Muscle layer of colon (tissue), 2 donors: ENCODE data around the gene C16orf82.
"Not testable (repeated sequence)": the region's sequence is repeated elsewhere in the genome, so short reads cannot be mapped to it uniquely, and the experiment has no call there.

ENCODE experiments used
- H3K27ac ChIP-seq: one replicate; pipeline ENCODE4 v1.7.0; 2013; ENCODE audit warnings: low read depth, mild to moderate bottlenecking, low read length, moderate library complexity
- H3K27me3 ChIP-seq, 2 donors: one replicate each; pipeline ENCODE4 v1.7.0; 2013; ENCODE audit warnings: low read length in 2 of 2, mild to moderate bottlenecking in 2 of 2; ENCODE audit not compliant: insufficient read depth in 2 of 2, control insufficient read depth in 1 of 2
- H3K36me3 ChIP-seq: one replicate; pipeline ENCODE4 v1.7.0; 2013; ENCODE audit warnings: mild to moderate bottlenecking, low read length; ENCODE audit not compliant: insufficient read depth
- H3K4me1 ChIP-seq: one replicate; pipeline ENCODE4 v1.7.0; 2013; ENCODE audit warnings: mild to moderate bottlenecking, low read length; ENCODE audit not compliant: insufficient read depth
- H3K4me3 ChIP-seq, 2 donors: one replicate each; pipeline ENCODE4 v1.7.0; 2013; ENCODE audit warnings: low read length in 2 of 2, low read depth in 1 of 2, mild to moderate bottlenecking in 1 of 2, moderate library complexity in 1 of 2
- H3K9ac ChIP-seq: one replicate; pipeline ENCODE4 v1.7.0; 2013; ENCODE audit warnings: low read length
- H3K9me3 ChIP-seq: one replicate; pipeline ENCODE4 v1.7.0; 2013; ENCODE audit warnings: mild to moderate bottlenecking, low read length
- donor health status: abdominal sarcoma.
- donor health status: Adenocarcinoma of cecum.

C16orf82 gene

GRCh38 chr16:27049117-27049516, 17.6 kb upstream of the C16orf82 start:
- Histone ChIP-seq H3K27me3 (no peaks in the 10 kb centered on the region), H3K4me3 (no peak overlapping the region), H3K27ac (no peak overlapping the region), H3K9me3 (no peaks in the 10 kb centered on the region), H3K9ac (no peak overlapping the region), H3K36me3 (no peaks in the 10 kb centered on the region), H3K4me1 (no peaks in the 10 kb centered on the region)

GRCh38 chr16:27052007-27052406, 14.7 kb upstream of the C16orf82 start:
- no peak overlapping the region for H3K9ac ChIP-seq
- no peaks in the 10 kb centered on the region for H3K4me1 ChIP-seq
- no peaks in the 10 kb centered on the region for H3K9me3 ChIP-seq
- H3K27ac ChIP-seq: no peak overlapping the region
- no peaks in the 10 kb centered on the region for H3K27me3 ChIP-seq
- no peak overlapping the region for H3K4me3 ChIP-seq
- H3K36me3 ChIP-seq: no peaks in the 10 kb centered on the region

DNA sequence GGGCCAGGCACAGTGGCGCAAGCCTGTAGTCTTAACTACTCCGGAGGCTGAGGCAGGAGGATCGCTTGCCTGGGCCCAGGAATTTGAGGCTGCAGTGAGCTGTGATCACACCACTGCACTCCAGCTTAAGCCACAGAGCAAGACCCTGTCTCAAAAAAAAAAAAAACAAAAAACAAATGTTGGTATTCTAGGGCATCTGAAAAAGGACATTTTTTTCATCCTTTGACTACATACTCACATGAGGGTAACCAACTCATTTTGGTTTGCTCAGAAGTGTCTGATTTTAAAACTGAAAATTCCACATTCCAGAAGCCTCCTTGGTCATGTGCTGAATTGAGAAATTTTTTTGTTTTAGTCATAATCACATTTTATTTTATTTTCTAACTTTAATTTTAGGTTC, 12.7 kb upstream of the C16orf82 start:
- no peak overlapping the region for H3K27ac ChIP-seq
- H3K36me3 ChIP-seq: no peaks in the 10 kb centered on the region
- no peak overlapping the region for H3K9ac ChIP-seq
- H3K4me3 ChIP-seq: no peak overlapping the region
- no peaks in the 10 kb centered on the region for H3K4me1 ChIP-seq
- no peaks in the 10 kb centered on the region for H3K27me3 ChIP-seq
- H3K9me3 ChIP-seq: no peaks in the 10 kb centered on the region

GRCh38 chr16:27058299-27058698, 8.4 kb upstream of the C16orf82 start:
- Histone ChIP-seq H3K27ac (no peak overlapping the region), H3K9ac (no peak overlapping the region), H3K9me3 (no peaks in the 10 kb centered on the region), H3K4me3 (no peak overlapping the region), H3K4me1 (no peaks in the 10 kb centered on the region), H3K36me3 (no peaks in the 10 kb centered on the region), H3K27me3 (no peaks in the 10 kb centered on the region)

- Histone ChIP-seq H3K27me3 (peaks cover 0 to 12% of the 10 kb centered on the region in 2 donors), H3K9me3 (no peaks in the 10 kb centered on the region), H3K4me3 (no peak overlapping the region), H3K36me3 (no peaks in the 10 kb centered on the region), H3K4me1 (no peaks in the 10 kb centered on the region), H3K9ac (no peak overlapping the region), H3K27ac (no peak overlapping the region)
Observed at GRCh38 chr16:27070776-27071175, 4.0 kb downstream of the C16orf82 start.

DNA sequence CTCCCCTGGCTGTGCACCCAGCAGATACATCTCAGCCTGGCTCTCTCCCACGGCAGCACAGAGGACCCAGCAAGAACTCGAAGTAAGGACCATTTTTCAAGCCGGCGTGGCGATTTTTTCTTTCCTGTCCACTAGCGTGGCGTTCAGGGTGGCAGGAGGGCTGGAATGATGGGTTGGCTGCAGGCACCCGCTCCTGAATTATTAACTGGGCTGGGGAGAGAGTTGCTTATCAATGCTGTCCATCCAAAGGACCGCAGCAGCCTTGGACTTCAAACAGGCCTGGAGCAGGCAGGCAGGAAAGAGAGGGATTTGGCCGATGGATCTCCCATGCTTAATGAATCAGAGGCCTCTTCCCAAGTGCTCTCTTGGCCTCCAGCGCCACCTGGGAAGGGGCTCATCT, 7.0 kb downstream of the C16orf82 start:
- H3K9ac ChIP-seq: no peak overlapping the region
- H3K9me3 ChIP-seq: no peaks in the 10 kb centered on the region
- H3K4me3 ChIP-seq: no peak overlapping the region
- H3K27ac ChIP-seq: no peak overlapping the region
- H3K27me3 ChIP-seq: peaks cover 0 to 2% of the 10 kb centered on the region in 2 donors
- no peaks in the 10 kb centered on the region for H3K36me3 ChIP-seq
- H3K4me1 ChIP-seq: no peaks in the 10 kb centered on the region

DNA sequence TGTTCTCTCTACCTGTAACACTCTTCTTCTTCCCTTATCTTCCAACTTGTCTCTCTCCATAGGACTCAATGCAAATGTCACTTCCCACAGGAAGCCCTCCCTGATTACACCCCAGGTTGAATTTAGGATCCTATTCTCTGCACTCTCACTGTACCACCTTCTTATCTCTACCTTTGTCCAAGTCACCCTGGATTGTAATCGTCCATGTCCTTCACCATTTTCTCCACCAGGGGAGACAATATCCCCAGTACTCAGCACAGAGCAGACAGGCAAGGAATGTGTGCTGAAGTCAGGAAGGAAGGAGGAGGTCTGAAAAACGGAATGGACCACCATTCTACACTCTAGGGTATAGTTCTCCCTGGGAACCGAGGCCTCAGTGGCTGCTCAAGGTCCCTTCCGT, 14.2 kb downstream of the C16orf82 start:
- H3K4me1 ChIP-seq: no peaks in the 10 kb centered on the region
- H3K9me3 ChIP-seq: no peaks in the 10 kb centered on the region
- H3K4me3 ChIP-seq: no peak overlapping the region
- H3K27ac ChIP-seq: no peak overlapping the region
- H3K9ac ChIP-seq: no peak overlapping the region
- no peaks in the 10 kb centered on the region for H3K36me3 ChIP-seq
- peaks cover 0 to 14% of the 10 kb centered on the region in 2 donors for H3K27me3 ChIP-seq

GRCh38 chr16:27083861-27084261, 17.1 kb downstream of the C16orf82 start:
- Histone ChIP-seq H3K4me1 (no peaks in the 10 kb centered on the region), H3K4me3 (no peak overlapping the region)

GRCh38 chr16:27084307-27085028, 17.7 kb downstream of the C16orf82 start:
- H3K9ac ChIP-seq: no peak overlapping the region
- H3K36me3 ChIP-seq: no peaks in the 10 kb centered on the region
- H3K9me3 ChIP-seq: no peaks in the 10 kb centered on the region
- no peaks in the 10 kb centered on the region for H3K4me1 ChIP-seq
- H3K27ac ChIP-seq: no peak overlapping the region
- H3K27me3 ChIP-seq: peaks cover 0 to 14% of the 10 kb centered on the region in 2 donors
- H3K4me3 ChIP-seq: no peak overlapping the region

More at GRCh38 chr16:27083861-27084261, 17.1 kb downstream of the C16orf82 start:
- Histone ChIP-seq H3K9ac (no peak overlapping the region), H3K27me3 (peaks cover 0 to 14% of the 10 kb centered on the region in 2 donors), H3K27ac (no peak overlapping the region), H3K36me3 (no peaks in the 10 kb centered on the region), H3K9me3 (no peaks in the 10 kb centered on the region)

GRCh38 chr16:27085182-27085581, 18.5 kb downstream of the C16orf82 start:
- Histone ChIP-seq H3K9ac (no peak overlapping the region), H3K27me3 (peaks cover 0 to 14% of the 10 kb centered on the region in 2 donors), H3K36me3 (no peaks in the 10 kb centered on the region), H3K4me3 (no peak overlapping the region), H3K4me1 (no peaks in the 10 kb centered on the region), H3K27ac (no peak overlapping the region), H3K9me3 (no peaks in the 10 kb centered on the region)

GRCh38 chr16:27086031-27086430, 19.3 kb downstream of the C16orf82 start:
- not testable (repeated sequence) for H3K9me3 ChIP-seq, H3K36me3 ChIP-seq, H3K4me1 ChIP-seq, H3K9ac ChIP-seq, H3K4me3 ChIP-seq, H3K27ac ChIP-seq
- peaks cover 0 to 14% of the 10 kb centered on the region in 2 donors for H3K27me3 ChIP-seq

GRCh38 chr16:27088216-27088615, 21.5 kb downstream of the C16orf82 start:
- H3K4me1 ChIP-seq: no peaks in the 10 kb centered on the region
- H3K4me3 ChIP-seq: no peak overlapping the region
- H3K36me3 ChIP-seq: no peaks in the 10 kb centered on the region
- no peaks in the 10 kb centered on the region for H3K9me3 ChIP-seq
- peaks cover 0 to 14% of the 10 kb centered on the region in 2 donors for H3K27me3 ChIP-seq
- no peak overlapping the region for H3K27ac ChIP-seq
- no peak overlapping the region for H3K9ac ChIP-seq
